Measurements from ENCODE around the gene VPS8. TPM values are rescaled to one million over a fixed set of nuclear protein-coding genes. Genes with fewer than 3 reads are reported as not detected.

Gene VPS8
- total RNA-seq, 1 donor, result 95.2 TPM

GRCh38 chr3:185058796-185059195 is 246.8 kb downstream of the VPS8 start:
- TF ChIP-seq CTCF (IDR thresholded peaks at IDR 0.05; ENCODE audit: extremely low read depth, low read depth, low read length), result no peak
- Histone ChIP-seq H2AFZ (ENCODE audit: low read length) (no peak overlapping the region), H4K20me1 (ENCODE audit: insufficient read depth, low read length) (no peaks in the 10 kb centered on the region), H3K27me3 (ENCODE audit: insufficient read depth, low read length) (no peaks in the 10 kb centered on the region), H3K36me3 (ENCODE audit: insufficient read depth, low read length) (no peaks in the 10 kb centered on the region), H3K4me3 (ENCODE audit: insufficient read depth, low read length) (no peak overlapping the region), H3K9me3 (ENCODE audit: low read depth, low read length) (no peaks in the 10 kb centered on the region), H3K79me2 (ENCODE audit: insufficient read depth, low read length) (no peaks in the 10 kb centered on the region), H3K4me2 (ENCODE audit: insufficient read depth, low read length) (no peak overlapping the region), H3K4me1 (ENCODE audit: insufficient read depth, low read length) (no peaks in the 10 kb centered on the region), H3K27ac (ENCODE audit: low read depth, low read length) (no peak overlapping the region)
- no peak for DNase-seq (ENCODE audit: insufficient read length, low spot score, missing footprints)

- Histone ChIP-seq H3K27me3 (ENCODE audit: insufficient read depth, low read length) (no peaks in the 10 kb centered on the region), H3K27ac (ENCODE audit: low read depth, low read length) (no peak overlapping the region), H3K4me2 (ENCODE audit: insufficient read depth, low read length) (no peak overlapping the region), H3K4me3 (ENCODE audit: insufficient read depth, low read length) (no peak overlapping the region), H3K9me3 (ENCODE audit: low read depth, low read length) (no peaks in the 10 kb centered on the region), H3K4me1 (ENCODE audit: insufficient read depth, low read length) (no peaks in the 10 kb centered on the region), H3K79me2 (ENCODE audit: insufficient read depth, low read length) (no peaks in the 10 kb centered on the region), H3K36me3 (ENCODE audit: insufficient read depth, low read length) (no peaks in the 10 kb centered on the region), H4K20me1 (ENCODE audit: insufficient read depth, low read length) (no peaks in the 10 kb centered on the region), H2AFZ (ENCODE audit: low read length) (no peak overlapping the region)
- no peak for TF ChIP-seq CTCF (IDR thresholded peaks at IDR 0.05; ENCODE audit: extremely low read depth, low read depth, low read length)
- DNase-seq (ENCODE audit: insufficient read length, low spot score, missing footprints), result no peak
Observed at GRCh38 chr3:185059766-185060165, 247.8 kb downstream of the VPS8 start.

- no peak for TF ChIP-seq CTCF (IDR thresholded peaks at IDR 0.05; ENCODE audit: extremely low read depth, low read depth, low read length)
- no peaks in the 10 kb centered on the region for H3K4me1 ChIP-seq (ENCODE audit: insufficient read depth, low read length)
- no peak overlapping the region for H3K4me2 ChIP-seq (ENCODE audit: insufficient read depth, low read length)
- H3K36me3 ChIP-seq (ENCODE audit: insufficient read depth, low read length), result no peaks in the 10 kb centered on the region
- no peak overlapping the region for H3K27ac ChIP-seq (ENCODE audit: low read depth, low read length)
- H3K27me3 ChIP-seq (ENCODE audit: insufficient read depth, low read length), result no peaks in the 10 kb centered on the region
- H3K79me2 ChIP-seq (ENCODE audit: insufficient read depth, low read length), result no peaks in the 10 kb centered on the region
- no peaks in the 10 kb centered on the region for H3K9me3 ChIP-seq (ENCODE audit: low read depth, low read length)
- no peaks in the 10 kb centered on the region for H4K20me1 ChIP-seq (ENCODE audit: insufficient read depth, low read length)
- H2AFZ ChIP-seq (ENCODE audit: low read length), result no peak overlapping the region
- no peak for DNase-seq (ENCODE audit: insufficient read length, low spot score, missing footprints)
- H3K4me3 ChIP-seq (ENCODE audit: insufficient read depth, low read length), result no peak overlapping the region
Observed at GRCh38 chr3:185060655-185061054, 248.7 kb downstream of the VPS8 start.

- Histone ChIP-seq H3K4me2 (ENCODE audit: insufficient read depth, low read length) (no peak overlapping the region), H3K4me1 (ENCODE audit: insufficient read depth, low read length) (no peaks in the 10 kb centered on the region), H3K36me3 (ENCODE audit: insufficient read depth, low read length) (no peaks in the 10 kb centered on the region), H3K79me2 (ENCODE audit: insufficient read depth, low read length) (no peaks in the 10 kb centered on the region), H4K20me1 (ENCODE audit: insufficient read depth, low read length) (no peaks in the 10 kb centered on the region), H3K9me3 (ENCODE audit: low read depth, low read length) (no peaks in the 10 kb centered on the region), H3K27me3 (ENCODE audit: insufficient read depth, low read length) (peaks cover 3% of the 10 kb centered on the region), H3K4me3 (ENCODE audit: insufficient read depth, low read length) (no peak overlapping the region), H2AFZ (ENCODE audit: low read length) (no peak overlapping the region), H3K27ac (ENCODE audit: low read depth, low read length) (no peak overlapping the region)
- no peak for DNase-seq (ENCODE audit: insufficient read length, low spot score, missing footprints)
- TF ChIP-seq CTCF (IDR thresholded peaks at IDR 0.05; ENCODE audit: extremely low read depth, low read depth, low read length), result no peak
Observed at GRCh38 chr3:185062191-185062590, 250.2 kb downstream of the VPS8 start.
